Bronchial epithelial cell (primary cell): ENCODE measurements around the gene ALDH3A2. TPM values are rescaled to one million over a fixed set of nuclear protein-coding genes. Genes with fewer than 3 reads are reported as not detected.
A peak's percentile ranks its signal among the peaks of the same experiment; 100 is the strongest.

Experiments
- DNase-seq: peaks from one replicate; pipeline ENCODE4 v3.0.0-alpha.2; 2010; ENCODE audit warnings: low read depth
- FAIRE-seq: peaks from 2 replicates; lab custom pipeline; 2011; peaks lifted over from hg19 to GRCh38; lab: Jason Lieb, UNC
- H3K27me3 ChIP-seq: 2 replicates; pipeline ENCODE4 v1.5.1; 2011; ENCODE audit warnings: low read length; ENCODE audit not compliant: control insufficient read depth, insufficient read depth
- H3K36me3 ChIP-seq: 2 replicates; pipeline ENCODE4 v1.5.1; 2011; ENCODE audit warnings: low read length; ENCODE audit not compliant: control insufficient read depth, insufficient read depth
- H3K4me3 ChIP-seq: 2 replicates; pipeline ENCODE4 v1.5.1; 2011; ENCODE audit warnings: mild to moderate bottlenecking, low read depth, low read length, control low read depth
- CTCF ChIP-seq: IDR thresholded peaks from 2 replicates; pipeline ENCODE4 v1.5.1; 2011; ENCODE audit warnings: mild to moderate bottlenecking, moderate library complexity, low read length, control low read depth, inconsistent platforms; ENCODE audit not compliant: insufficient read depth, severe bottlenecking
- total RNA-seq: library from RNA; depleted of rRNA; stranded (reverse); fragments of >200 nt; gene quantifications from 2 replicates; pipeline ENCODE4 v1.2.1, GENCODE V29; 2014

The ALDH3A2 gene
- total RNA-seq, 1 donor from 2014 or later, result 142 TPM

GRCh38 chr17:19630661-19631060 is 17.9 kb upstream of the ALDH3A2 start:
- Histone ChIP-seq H3K36me3 (no peaks in the 10 kb centered on the region), H3K4me3 (no peak overlapping the region), H3K27me3 (no peaks in the 10 kb centered on the region)
- TF ChIP-seq CTCF, result no peak
- DNase-seq (peak; percentile 15), FAIRE-seq (no peak)

GRCh38 chr17:19631905-19632304 is 16.6 kb upstream of the ALDH3A2 start:
- no peak for FAIRE-seq

GRCh38 chr17:19641687-19642372 is 6.7 kb upstream of the ALDH3A2 start:
- Histone ChIP-seq H3K27me3 (no peaks in the 10 kb centered on the region), H3K36me3 (no peaks in the 10 kb centered on the region), H3K4me3 (no peak overlapping the region)
- DNase-seq (peak; percentile 17), FAIRE-seq (no peak)
- TF ChIP-seq CTCF, result no peak

More at GRCh38 chr17:19631905-19632304, 16.6 kb upstream of the ALDH3A2 start:
- Histone ChIP-seq H3K4me3 (no peak overlapping the region), H3K36me3 (no peaks in the 10 kb centered on the region), H3K27me3 (no peaks in the 10 kb centered on the region)
- no peak for DNase-seq
- TF ChIP-seq CTCF, result no peak

GRCh38 chr17:19642373-19642893 is 6.1 kb upstream of the ALDH3A2 start:
- H3K27me3 ChIP-seq, result no peaks in the 10 kb centered on the region
- no peaks in the 10 kb centered on the region for H3K36me3 ChIP-seq
- H3K4me3 ChIP-seq, result no peak overlapping the region
- FAIRE-seq (no peak), DNase-seq (no peak)
- TF ChIP-seq CTCF, result no peak

GRCh38 chr17:19644493-19645210 is 3.9 kb upstream of the ALDH3A2 start:
- H3K36me3 ChIP-seq, result no peaks in the 10 kb centered on the region
- no peaks in the 10 kb centered on the region for H3K27me3 ChIP-seq
- FAIRE-seq, result no peak
- H3K4me3 ChIP-seq, result no peak overlapping the region
- peak; percentile 21 for DNase-seq
- no peak for TF ChIP-seq CTCF
